OCI-LY1 (cell line): ENCODE measurements around the gene SLC30A9.

Experiments used
- H2AFZ ChIP-seq: fragments of 200-600 bp; sonication (generic), shearing (Covaris generic); 2 replicates; pipeline ENCODE4 v1.6.0; 2014; ENCODE audit warnings: antibody characterized with exemption, mild to moderate bottlenecking, low read length
- H3F3A ChIP-seq: fragments of 200-600 bp; sonication (generic), shearing (Covaris generic); 2 replicates; pipeline ENCODE4 v1.6.0; 2014; ENCODE audit warnings: mild to moderate bottlenecking, antibody characterized with exemption, low read length, moderate library complexity; ENCODE audit not compliant: insufficient read depth
- H3K27ac ChIP-seq: fragments of 200-600 bp; sonication (generic); 2 replicates; pipeline ENCODE4 v1.5.1; 2014; ENCODE audit warnings: low read length, mixed run types, mild to moderate bottlenecking, low read depth; ENCODE audit not compliant: poor library complexity, severe bottlenecking
- H3K27me3 ChIP-seq: fragments of 200-600 bp; sonication (generic); 2 replicates; pipeline ENCODE4 v1.6.0; 2014; ENCODE audit warnings: antibody characterized with exemption, mild to moderate bottlenecking, low read length, moderate library complexity; ENCODE audit not compliant: insufficient read depth
- H3K36me3 ChIP-seq: fragments of 200-600 bp; sonication (generic); 2 replicates; pipeline ENCODE4 v1.6.1; 2014; ENCODE audit warnings: mild to moderate bottlenecking, antibody characterized with exemption, low read length, moderate library complexity, mixed read lengths; ENCODE audit not compliant: insufficient read depth
- H3K4me1 ChIP-seq: fragments of 200-600 bp; sonication (generic); 2 replicates; pipeline ENCODE4 v1.5.1; 2014; ENCODE audit warnings: mild to moderate bottlenecking, low read length, moderate library complexity; ENCODE audit not compliant: insufficient read depth, severe bottlenecking
- H3K4me2 ChIP-seq: fragments of 200-600 bp; sonication (generic), shearing (Covaris generic); 2 replicates; pipeline ENCODE4 v1.6.1; 2014; ENCODE audit warnings: low read length
- H3K4me3 ChIP-seq: fragments of 200-600 bp; sonication (generic); 2 replicates; pipeline ENCODE4 v1.5.1; 2014; ENCODE audit warnings: low read length, low read depth, mild to moderate bottlenecking, mixed read lengths; ENCODE audit not compliant: poor library complexity, severe bottlenecking
- H3K79me2 ChIP-seq: fragments of 200-600 bp; shearing (Covaris generic); 2 replicates; pipeline ENCODE4 v1.6.1; 2016; ENCODE audit warnings: mixed run types, low read length, mixed read lengths; ENCODE audit not compliant: insufficient read depth
- H3K9ac ChIP-seq: fragments of 200-600 bp; sonication (generic), shearing (Covaris generic); 2 replicates; pipeline ENCODE4 v1.6.1; 2014; ENCODE audit warnings: mild to moderate bottlenecking, low read length, mixed read lengths
- H3K9me2 ChIP-seq: fragments of 200-600 bp; sonication (generic), shearing (Covaris generic); 2 replicates; pipeline ENCODE4 v1.6.1; 2014; ENCODE audit warnings: low read depth, mild to moderate bottlenecking, low read length, mixed read lengths
- H3K9me3 ChIP-seq: fragments of 200-600 bp; shearing (Covaris generic); 2 replicates; pipeline ENCODE4 v1.6.1; 2014; ENCODE audit warnings: low read length, mixed read lengths
- H4K20me1 ChIP-seq: fragments of 200-600 bp; sonication (generic), shearing (Covaris generic); 2 replicates; pipeline ENCODE4 v1.6.0; 2016; ENCODE audit warnings: mild to moderate bottlenecking, low read length; ENCODE audit not compliant: insufficient read depth
- EZH2 ChIP-seq: fragments of 200-600 bp; sonication (generic), shearing (Covaris generic); IDR thresholded peaks from 2 replicates; pipeline ENCODE4 v1.8.0; 2017; ENCODE audit warnings: borderline replicate concordance, mixed run types, mild to moderate bottlenecking, antibody characterized with exemption, low read length, moderate library complexity, mixed read lengths
- TF ChIP-seq, protein P1 (sequence below): fragments of 200-600 bp; sonication (generic), shearing (Covaris generic); IDR thresholded peaks from 2 replicates; pipeline ENCODE4 v1.5.1; 2017; ENCODE audit warnings: mild to moderate bottlenecking, antibody characterized with exemption, low read length, moderate library complexity, mixed read lengths

The SLC30A9 gene

DNA sequence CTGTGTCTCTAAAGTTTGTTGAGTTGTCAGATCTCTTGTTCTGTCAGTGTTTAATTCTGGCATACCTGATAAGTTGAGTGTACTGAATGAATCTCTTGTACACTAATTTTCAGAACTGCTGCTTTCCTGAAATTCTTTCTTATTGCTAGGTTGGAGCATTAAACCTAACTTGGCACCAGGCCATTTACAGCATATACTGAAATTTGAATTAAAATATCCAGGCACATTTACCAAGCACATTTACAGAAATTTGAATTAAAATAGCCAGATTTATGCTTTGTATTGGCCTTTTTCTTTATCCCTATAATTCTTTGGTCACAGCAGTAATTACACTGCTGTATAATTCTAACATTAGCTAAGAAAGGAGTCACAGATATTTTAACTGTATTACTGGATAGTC, 46.2 kb upstream of the SLC30A9 start:
- H4K20me1 ChIP-seq: no peaks in the 10 kb centered on the region; the same call in 1 of the 2 replicates
- no peaks in the 10 kb centered on the region for H3K4me1 ChIP-seq
- no peak overlapping the region for H3K27ac ChIP-seq
- H3K79me2 ChIP-seq: peaks cover 18% of the 10 kb centered on the region
- no peak overlapping the region for H3K9ac ChIP-seq
- no peaks in the 10 kb centered on the region for H3K27me3 ChIP-seq
- peaks cover 82% of the 10 kb centered on the region for H3K36me3 ChIP-seq
- no peak for TF ChIP-seq EZH2
- TF ChIP-seq, protein P1, sequence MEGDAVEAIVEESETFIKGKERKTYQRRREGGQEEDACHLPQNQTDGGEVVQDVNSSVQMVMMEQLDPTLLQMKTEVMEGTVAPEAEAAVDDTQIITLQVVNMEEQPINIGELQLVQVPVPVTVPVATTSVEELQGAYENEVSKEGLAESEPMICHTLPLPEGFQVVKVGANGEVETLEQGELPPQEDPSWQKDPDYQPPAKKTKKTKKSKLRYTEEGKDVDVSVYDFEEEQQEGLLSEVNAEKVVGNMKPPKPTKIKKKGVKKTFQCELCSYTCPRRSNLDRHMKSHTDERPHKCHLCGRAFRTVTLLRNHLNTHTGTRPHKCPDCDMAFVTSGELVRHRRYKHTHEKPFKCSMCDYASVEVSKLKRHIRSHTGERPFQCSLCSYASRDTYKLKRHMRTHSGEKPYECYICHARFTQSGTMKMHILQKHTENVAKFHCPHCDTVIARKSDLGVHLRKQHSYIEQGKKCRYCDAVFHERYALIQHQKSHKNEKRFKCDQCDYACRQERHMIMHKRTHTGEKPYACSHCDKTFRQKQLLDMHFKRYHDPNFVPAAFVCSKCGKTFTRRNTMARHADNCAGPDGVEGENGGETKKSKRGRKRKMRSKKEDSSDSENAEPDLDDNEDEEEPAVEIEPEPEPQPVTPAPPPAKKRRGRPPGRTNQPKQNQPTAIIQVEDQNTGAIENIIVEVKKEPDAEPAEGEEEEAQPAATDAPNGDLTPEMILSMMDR: no peak
- H3F3A ChIP-seq: no peaks in the 10 kb centered on the region
- no peak overlapping the region for H3K4me3 ChIP-seq
- no peak overlapping the region for H3K4me2 ChIP-seq
- H3K9me3 ChIP-seq: no peaks in the 10 kb centered on the region
- no peaks in the 10 kb centered on the region for H3K9me2 ChIP-seq
- H2AFZ ChIP-seq: no peak overlapping the region

GRCh38 chr4:41949531-41949930, 40.8 kb upstream of the SLC30A9 start:
- no peaks in the 10 kb centered on the region for H3K9me2 ChIP-seq
- H3K4me3 ChIP-seq: no peak overlapping the region
- H2AFZ ChIP-seq: no peak overlapping the region
- H3K79me2 ChIP-seq: no peaks in the 10 kb centered on the region
- no peaks in the 10 kb centered on the region for H3K27me3 ChIP-seq
- H3K4me1 ChIP-seq: no peaks in the 10 kb centered on the region
- H3K9me3 ChIP-seq: no peaks in the 10 kb centered on the region
- TF ChIP-seq, protein P1: no peak
- TF ChIP-seq EZH2: no peak
- H3K27ac ChIP-seq: no peak overlapping the region
- no peak overlapping the region for H3K9ac ChIP-seq
- no peaks in the 10 kb centered on the region; the same call in 1 of the 2 replicates for H4K20me1 ChIP-seq
- no peak overlapping the region for H3K4me2 ChIP-seq
- H3F3A ChIP-seq: no peaks in the 10 kb centered on the region
- H3K36me3 ChIP-seq: peaks cover 84% of the 10 kb centered on the region

DNA sequence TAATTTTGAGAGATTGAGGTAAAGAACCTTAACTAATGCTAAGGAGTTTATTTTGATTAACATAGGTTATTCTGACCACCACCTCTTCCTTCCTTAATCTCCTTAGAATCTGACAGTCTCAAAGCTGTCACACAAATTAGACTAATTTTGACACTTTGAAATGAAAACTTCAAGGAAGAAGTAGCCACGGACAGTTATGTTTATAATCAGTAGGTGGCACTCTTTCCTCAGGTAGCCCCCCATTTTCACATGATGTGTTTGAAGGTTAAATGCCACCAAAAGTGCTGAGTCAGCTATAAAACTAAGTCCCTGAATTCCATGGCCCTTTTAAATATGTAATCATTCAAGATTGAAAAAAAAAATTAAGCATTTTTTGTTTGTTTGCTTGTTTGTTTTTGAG, 32.7 kb upstream of the SLC30A9 start:
- H3K4me2 ChIP-seq: no peak overlapping the region
- no peaks in the 10 kb centered on the region for H3K4me1 ChIP-seq
- no peaks in the 10 kb centered on the region; the same call in 1 of the 2 replicates for H3F3A ChIP-seq
- no peak overlapping the region for H2AFZ ChIP-seq
- no peak overlapping the region for H3K9ac ChIP-seq
- TF ChIP-seq, protein P1: peak; percentile 65
- TF ChIP-seq EZH2: no peak
- H3K27ac ChIP-seq: no peak overlapping the region
- no peaks in the 10 kb centered on the region for H4K20me1 ChIP-seq
- peaks cover 33% of the 10 kb centered on the region for H3K36me3 ChIP-seq
- H3K4me3 ChIP-seq: no peak overlapping the region
- H3K79me2 ChIP-seq: no peaks in the 10 kb centered on the region
- no peaks in the 10 kb centered on the region for H3K9me2 ChIP-seq
- no peaks in the 10 kb centered on the region for H3K9me3 ChIP-seq
- H3K27me3 ChIP-seq: no peaks in the 10 kb centered on the region
